A549 (cell line): Measurements from ENCODE around the gene LAMB1. TPM values are rescaled to one million over a fixed set of nuclear protein-coding genes. Genes with fewer than 3 reads are reported as not detected.

ENCODE experiments used
- ATAC-seq, 2 experiments: fragments of 200-7000 bp in 1 of 2; fragments of >200 bp in 1 of 2; cut with Nextera tagmentation in 1 of 2; cut with Tn5 transposase in 1 of 2; 3 replicates each; pipeline versions ENCODE4 v1.8.0 to v1.9.1; 2018 to 2020; ENCODE audit warnings: mild to moderate bottlenecking in 1 of 2, moderate library complexity in 1 of 2
- CTCF ChIA-PET: fragments of 300-600 bp; sonication (Branson Sonifier 250); formaldehyde crosslinking; extraction: SDS; loops from one replicate; lab custom pipeline; 2021; ENCODE audit warnings: antibody characterized with exemption, inconsistent platforms; lab: Yijun Ruan, JAX
- POLR2A ChIA-PET: fragments of 350-600 bp; formaldehyde crosslinking; extraction: SDS; loops from one replicate; lab custom pipeline; 2021; ENCODE audit warnings: antibody characterized with exemption, inconsistent platforms; lab: Yijun Ruan, JAX
- DNase-seq, 2 experiments: peaks; one replicate each; pipeline versions ENCODE4 v3.0.0 to v3.0.0-alpha.2; 2011 to 2016; ENCODE audit warnings: low read depth in 1 of 2, low spot score in 1 of 2
- FAIRE-seq: peaks from 2 replicates; lab custom pipeline; 2011; peaks lifted over from hg19 to GRCh38; lab: Jason Lieb, UNC
- H3K27ac ChIP-seq, 2 experiments: fragments of >200 bp; sonication (Bioruptor Twin); formaldehyde crosslinking; 3 replicates each; pipeline ENCODE4 v1.5.1; 2016 to 2017
- H3K4me1 ChIP-seq: fragments of >200 bp; sonication (Bioruptor Twin); formaldehyde crosslinking; 3 replicates; pipeline ENCODE4 v1.6.1; 2016
- H3K4me2 ChIP-seq: fragments of >200 bp; sonication (Bioruptor Twin); formaldehyde crosslinking; 3 replicates; pipeline ENCODE4 v1.6.1; 2016
- H3K4me3 ChIP-seq: fragments of >200 bp; sonication (Bioruptor Twin); formaldehyde crosslinking; 3 replicates; pipeline ENCODE4 v1.5.1; 2016
- H3K9me3 ChIP-seq: fragments of >200 bp; sonication (Bioruptor Twin); formaldehyde crosslinking; 3 replicates; pipeline ENCODE4 v1.6.1; 2016
- ATOH8 ChIP-seq: fragments of 250-450 bp; sonication (Bioruptor Pico); IDR thresholded peaks from 2 replicates; pipeline ENCODE4 v1.5.0; 2020; ENCODE audit warnings: low read depth, mild to moderate bottlenecking, moderate library complexity
- BHLHE40 ChIP-seq: IDR thresholded peaks from 2 replicates; pipeline ENCODE4 v1.6.1; 2012; ENCODE audit warnings: low read depth, low read length, inconsistent platforms
- CEBPB ChIP-seq, 2 experiments: fragments of >200 bp in 1 of 2; sonication (Bioruptor Twin) in 1 of 2; formaldehyde crosslinking in 1 of 2; IDR thresholded peaks; 2 replicates each; pipeline ENCODE4 v1.6.1; 2012 to 2016
- CHD2 ChIP-seq: fragments of 150-350 bp; IDR thresholded peaks from 2 replicates; pipeline ENCODE4 v1.6.1; 2014; ENCODE audit warnings: low read length; ENCODE audit not compliant: partially characterized antibody
- CTCF ChIP-seq: fragments of >200 bp; sonication (Bioruptor Twin); formaldehyde crosslinking; IDR thresholded peaks from 3 replicates; pipeline ENCODE4 v1.5.1; 2016
- EHF ChIP-seq: fragments of 250-450 bp; sonication (Bioruptor Pico); IDR thresholded peaks from 2 replicates; pipeline ENCODE4 v1.5.0; 2020; ENCODE audit warnings: mild to moderate bottlenecking
- EP300 ChIP-seq, 2 experiments: fragments of >200 bp; sonication (Bioruptor Twin); formaldehyde crosslinking; IDR thresholded peaks; 2 replicates in 1 of 2; 3 replicates in 1 of 2; pipeline ENCODE4 v1.6.1; 2016 to 2017
- FOSL2 ChIP-seq, 2 experiments: fragments of 450-650 bp in 1 of 2; fragments of >200 bp in 1 of 2; sonication (Bioruptor Twin) in 1 of 2; formaldehyde crosslinking; IDR thresholded peaks; 2 replicates each; pipeline versions ENCODE4 v1.5.0 to v1.6.1; 2016 to 2020; ENCODE audit warnings: mild to moderate bottlenecking in 1 of 2, moderate library complexity in 1 of 2
- GATA3 ChIP-seq: IDR thresholded peaks from 2 replicates; pipeline ENCODE4 v1.6.1; 2012; ENCODE audit warnings: borderline replicate concordance
- HOXA7 ChIP-seq: fragments of 250-450 bp; sonication (Bioruptor Pico); IDR thresholded peaks from 2 replicates; pipeline ENCODE4 v1.5.0; 2020; ENCODE audit warnings: mild to moderate bottlenecking, moderate library complexity
- HOXB5 ChIP-seq: fragments of 250-450 bp; sonication (Bioruptor Pico); IDR thresholded peaks from 2 replicates; pipeline ENCODE4 v1.5.0; 2020; ENCODE audit warnings: mild to moderate bottlenecking, moderate library complexity
- JUN ChIP-seq, 2 experiments: fragments of >200 bp; sonication (Bioruptor Twin); formaldehyde crosslinking; IDR thresholded peaks; 2 replicates in 1 of 2; 3 replicates in 1 of 2; pipeline ENCODE4 v1.6.1; 2016 to 2017
- JUNB ChIP-seq: fragments of >200 bp; sonication (Bioruptor Twin); formaldehyde crosslinking; IDR thresholded peaks from 2 replicates; pipeline ENCODE4 v1.6.1; 2016
- KDM1A ChIP-seq: fragments of 200-600 bp; sonication (generic); IDR thresholded peaks from 2 replicates; pipeline ENCODE4 v1.6.1; 2016; ENCODE audit warnings: low read depth, mild to moderate bottlenecking
- KDM5A ChIP-seq: fragments of 200-600 bp; sonication (generic); IDR thresholded peaks from 2 replicates; pipeline ENCODE4 v1.6.1; 2016; ENCODE audit warnings: antibody characterized with exemption, mild to moderate bottlenecking
- MAFK ChIP-seq: fragments of 450-650 bp; IDR thresholded peaks from 2 replicates; pipeline ENCODE4 v1.6.1; 2014; ENCODE audit not compliant: partially characterized antibody
- MAX ChIP-seq: IDR thresholded peaks from 2 replicates; pipeline ENCODE4 v1.6.1; 2012
- NFE2L2 ChIP-seq: fragments of 150-350 bp; conservative IDR thresholded peaks from 2 replicates; pipeline ENCODE4 v1.6.1; 2014; ENCODE audit warnings: low read length
- RAD21 ChIP-seq, 2 experiments: fragments of >200 bp in 1 of 2; sonication (Bioruptor Twin) in 1 of 2; formaldehyde crosslinking in 1 of 2; IDR thresholded peaks in 1 of 2; conservative IDR thresholded peaks in 1 of 2; 2 replicates in 1 of 2; 3 replicates in 1 of 2; pipeline ENCODE4 v1.6.1; 2012 to 2018; ENCODE audit warnings: inconsistent platforms in 1 of 2
- RCOR1 ChIP-seq: fragments of 150-350 bp; IDR thresholded peaks from 2 replicates; pipeline ENCODE4 v1.6.1; 2014; ENCODE audit warnings: antibody characterized with exemption, low read length, low read depth
- SMC3 ChIP-seq: fragments of >200 bp; sonication (Bioruptor Twin); formaldehyde crosslinking; IDR thresholded peaks from 3 replicates; pipeline ENCODE4 v1.6.1; 2018; ENCODE audit warnings: inconsistent platforms
- SREBF2 ChIP-seq: fragments of 450-650 bp; IDR thresholded peaks from 2 replicates; pipeline ENCODE4 v1.6.1; 2014; ENCODE audit warnings: mild to moderate bottlenecking, moderate library complexity
- ZFP36 ChIP-seq: fragments of 450-650 bp; IDR thresholded peaks from 2 replicates; pipeline ENCODE4 v1.6.1; 2014; ENCODE audit warnings: borderline replicate concordance; ENCODE audit not compliant: partially characterized antibody
- WGBS: methylation state at CpG from one replicate; pipeline ENCODE4 v1.1.6; 2017; ENCODE audit errors: missing lambda C conversion rate; 5-methylcytosine and 5-hydroxymethylcytosine counted together
- polyA plus RNA-seq, 4 experiments: library from polyadenylated mRNA; depleted of rRNA in 3 of 4; stranded (reverse); fragments of >200 nt; fragmentation: RNase III in 1 of 4; extraction: RNeasy Plus Mini Kit Qiagen cat#74134 plus additional on column Dnase treatment in 1 of 4; gene quantifications; 2 replicates in 3 of 4; 3 replicates in 1 of 4; pipeline ENCODE4 v1.2.3, GENCODE V29; 2011 to 2017
- TF ChIP-seq, protein P1 (sequence below): fragments of >200 bp; sonication (Bioruptor Twin); formaldehyde crosslinking; IDR thresholded peaks from 2 replicates; pipeline ENCODE4 v1.6.1; 2016
- TF ChIP-seq, protein P2 (sequence below): fragments of >200 bp; sonication (Bioruptor Twin); formaldehyde crosslinking; IDR thresholded peaks from 3 replicates; pipeline ENCODE4 v1.6.1; 2016
- TF ChIP-seq, protein P3 (sequence below): IDR thresholded peaks from 2 replicates; pipeline ENCODE4 v1.6.1; 2012

The LAMB1 gene
- polyA plus RNA-seq, 2 of the 4 experiments (the other 2 are of a cell fraction) = 142 to 162 TPM

GRCh38 chr7:108029034-108029433, 26.1 kb upstream of the LAMB1 start:
- DNase-seq = no peak
- peaks cover 32% of the 10 kb centered on the region for H3K4me1 ChIP-seq
- no peak for ATAC-seq
- H3K27ac ChIP-seq = 0 out of 6 replicates have a peak overlapping the region, but pooled peaks of 1 of the 2 experiments have one; percentile 43
- TF ChIP-seq CTCF = no peak
- no peak for TF ChIP-seq NFE2L2
- no peak for TF ChIP-seq RAD21 (conservative IDR thresholded peaks at IDR 0.05 in 1 of 2, IDR thresholded peaks at IDR 0.05 in 1 of 2)
- TF ChIP-seq HOXA7 (CRISPR knock-in tag) = no peak
- TF ChIP-seq EHF (CRISPR knock-in tag) = no peak
- no peak for TF ChIP-seq HOXB5 (CRISPR knock-in tag)
- TF ChIP-seq ATOH8 (CRISPR knock-in tag) = no peak
- TF ChIP-seq, protein P1, sequence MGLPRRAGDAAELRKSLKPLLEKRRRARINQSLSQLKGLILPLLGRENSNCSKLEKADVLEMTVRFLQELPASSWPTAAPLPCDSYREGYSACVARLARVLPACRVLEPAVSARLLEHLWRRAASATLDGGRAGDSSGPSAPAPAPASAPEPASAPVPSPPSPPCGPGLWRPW = no peak
- no peak for TF ChIP-seq ZFP36
- no peak for TF ChIP-seq CEBPB (IDR thresholded peaks at IDR 0.05)
- TF ChIP-seq RCOR1 = no peak
- ChIA-PET POLR2A (no interaction called here), CTCF (no interaction called here)
- no peak overlapping the region for H3K4me2 ChIP-seq
- H3K9me3 ChIP-seq = no peaks in the 10 kb centered on the region
- 93% methylated on average over 3 of the region's 3 CpGs for whole genome bisulfite sequencing
- no peak overlapping the region for H3K4me3 ChIP-seq
- no peak for FAIRE-seq

DNA sequence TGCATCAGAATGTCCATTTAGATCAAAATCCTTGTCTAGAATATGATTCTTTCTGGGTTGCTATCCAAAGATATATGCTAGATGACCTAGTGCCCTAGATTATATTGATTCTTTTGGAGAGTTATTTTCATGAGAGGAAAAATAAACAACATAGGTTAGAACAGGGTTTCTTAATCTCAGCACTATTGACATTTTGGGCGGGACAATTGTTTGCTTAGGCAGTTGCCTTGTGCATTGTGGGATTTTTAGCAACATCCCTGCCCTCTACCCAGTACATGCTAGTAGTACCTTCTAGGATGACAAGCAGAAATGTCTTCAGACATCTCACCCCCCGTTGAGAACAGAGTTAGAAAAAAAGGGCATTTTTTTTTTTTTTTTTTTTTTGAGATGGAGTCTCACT, 25.1 kb upstream of the LAMB1 start:
- peak; percentile 82 to 92 for ATAC-seq
- Histone ChIP-seq H3K4me1 (peaks cover 33% of the 10 kb centered on the region), H3K4me2 (peak overlapping the region; percentile 20), H3K27ac (0 out of 6 replicates have a peak overlapping the region, but pooled peaks of 1 of the 2 experiments have one; percentile 38), H3K9me3 (no peaks in the 10 kb centered on the region)
- ChIA-PET POLR2A (no interaction called here), CTCF (interaction anchor here (1.2 kb wide), 1 partner anchor 11 kb away, joined by 3 read pairs; no protein-coding TSS in a partner anchor)
- no peak for FAIRE-seq
- WGBS = 2% methylated on average over 2 of the region's 2 CpGs
- peak in 1 of 2 experiments; percentile 92 for DNase-seq
- TF ChIP-seq, protein P2, sequence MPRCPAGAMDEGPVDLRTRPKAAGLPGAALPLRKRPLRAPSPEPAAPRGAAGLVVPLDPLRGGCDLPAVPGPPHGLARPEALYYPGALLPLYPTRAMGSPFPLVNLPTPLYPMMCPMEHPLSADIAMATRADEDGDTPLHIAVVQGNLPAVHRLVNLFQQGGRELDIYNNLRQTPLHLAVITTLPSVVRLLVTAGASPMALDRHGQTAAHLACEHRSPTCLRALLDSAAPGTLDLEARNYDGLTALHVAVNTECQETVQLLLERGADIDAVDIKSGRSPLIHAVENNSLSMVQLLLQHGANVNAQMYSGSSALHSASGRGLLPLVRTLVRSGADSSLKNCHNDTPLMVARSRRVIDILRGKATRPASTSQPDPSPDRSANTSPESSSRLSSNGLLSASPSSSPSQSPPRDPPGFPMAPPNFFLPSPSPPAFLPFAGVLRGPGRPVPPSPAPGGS = peak; percentile 62; the same call in 1 of the 3 replicates
- TF ChIP-seq, protein P3, sequence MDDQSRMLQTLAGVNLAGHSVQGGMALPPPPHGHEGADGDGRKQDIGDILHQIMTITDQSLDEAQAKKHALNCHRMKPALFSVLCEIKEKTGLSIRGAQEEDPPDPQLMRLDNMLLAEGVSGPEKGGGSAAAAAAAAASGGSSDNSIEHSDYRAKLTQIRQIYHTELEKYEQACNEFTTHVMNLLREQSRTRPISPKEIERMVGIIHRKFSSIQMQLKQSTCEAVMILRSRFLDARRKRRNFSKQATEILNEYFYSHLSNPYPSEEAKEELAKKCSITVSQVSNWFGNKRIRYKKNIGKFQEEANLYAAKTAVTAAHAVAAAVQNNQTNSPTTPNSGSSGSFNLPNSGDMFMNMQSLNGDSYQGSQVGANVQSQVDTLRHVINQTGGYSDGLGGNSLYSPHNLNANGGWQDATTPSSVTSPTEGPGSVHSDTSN = no peak
- TF ChIP-seq KDM5A (no peak), KDM1A (no peak), GATA3 (peak; percentile 87), RCOR1 (no peak), EHF (CRISPR knock-in tag) (no peak), JUNB (0 out of 2 replicates have a peak, but pooled peaks have one; percentile 20), MAFK (no peak), JUN (IDR thresholded peaks at IDR 0.05) (peak in 1 of 2 experiments; percentile 58; a peak in 1 of 5 replicates), MAX (0 out of 2 replicates have a peak, but pooled peaks have one; percentile 19), NFE2L2 (no peak), CEBPB (IDR thresholded peaks at IDR 0.05) (peak; percentile 71 to 86), SMC3 (0 out of 3 replicates have a peak, but pooled peaks have one; percentile 11), CHD2 (no peak), SREBF2 (no peak), FOSL2 (IDR thresholded peaks at IDR 0.05) (no peak), FOSL2 (CRISPR knock-in tag; IDR thresholded peaks at IDR 0.05) (peak; percentile 31; the same call in 1 of the 2 replicates), HOXB5 (CRISPR knock-in tag) (no peak), EP300 (IDR thresholded peaks at IDR 0.05) (peak; percentile 19 to 26; a peak in 2 of 5 replicates), BHLHE40 (no peak)
- TF ChIP-seq, protein P1 = no peak
- TF ChIP-seq, all 56 proteins: peak for 9
- H3K4me3 ChIP-seq = no peak overlapping the region
